ENCODE measurements around the gene MSLN.

The MSLN gene

GRCh38 chr16:769934-770333, 9.4 kb downstream of the MSLN start:
- no peaks in the 10 kb centered on the region for H3K79me2 ChIP-seq (ENCODE audit: insufficient read depth, low read depth)
- peaks cover 69% of the 10 kb centered on the region for H3K27me3 ChIP-seq (ENCODE audit: insufficient read depth, low read depth)
- no peaks in the 10 kb centered on the region for H3K36me3 ChIP-seq (ENCODE audit: insufficient read depth)
- no peak overlapping the region for H3K4me2 ChIP-seq
- H3K27ac ChIP-seq, result no peak overlapping the region
- no peaks in the 10 kb centered on the region for H3K4me1 ChIP-seq (ENCODE audit: low read depth, poor library complexity, severe bottlenecking)
- TF ChIP-seq CTCF (conservative IDR thresholded peaks at IDR 0.05; ENCODE audit: low read depth, low read length), result no peak
- no peak overlapping the region for H3K9ac ChIP-seq
- no peak overlapping the region for H2AFZ ChIP-seq (ENCODE audit: low read depth)
- no peaks in the 10 kb centered on the region for H4K20me1 ChIP-seq (ENCODE audit: insufficient read depth)
- H3K4me3 ChIP-seq (IDR thresholded peaks at IDR 0.05; ENCODE audit: insufficient read depth, low read depth, low read length), result no peak overlapping the region

- Histone ChIP-seq H3K27ac (no peak overlapping the region), H3K9ac (no peak overlapping the region), H3K79me2 (ENCODE audit: insufficient read depth, low read depth) (no peaks in the 10 kb centered on the region), H4K20me1 (ENCODE audit: insufficient read depth) (no peaks in the 10 kb centered on the region), H2AFZ (ENCODE audit: low read depth) (no peak overlapping the region), H3K36me3 (ENCODE audit: insufficient read depth) (no peaks in the 10 kb centered on the region), H3K27me3 (ENCODE audit: insufficient read depth, low read depth) (peaks cover 70% of the 10 kb centered on the region), H3K4me3 (IDR thresholded peaks at IDR 0.05; ENCODE audit: insufficient read depth, low read depth, low read length) (no peak overlapping the region), H3K4me2 (no peak overlapping the region), H3K4me1 (ENCODE audit: low read depth, poor library complexity, severe bottlenecking) (no peaks in the 10 kb centered on the region)
- no peak for TF ChIP-seq CTCF (conservative IDR thresholded peaks at IDR 0.05; ENCODE audit: low read depth, low read length)
Measured at GRCh38 chr16:770411-770810, 9.9 kb downstream of the MSLN start.

GRCh38 chr16:772959-773358, 12.4 kb downstream of the MSLN start:
- H3K4me1 ChIP-seq (ENCODE audit: low read depth, poor library complexity, severe bottlenecking), result no peaks in the 10 kb centered on the region
- no peak overlapping the region for H3K27ac ChIP-seq
- no peak overlapping the region for H3K9ac ChIP-seq
- no peaks in the 10 kb centered on the region for H4K20me1 ChIP-seq (ENCODE audit: insufficient read depth)
- no peak overlapping the region for H3K4me2 ChIP-seq
- no peaks in the 10 kb centered on the region for H3K79me2 ChIP-seq (ENCODE audit: insufficient read depth, low read depth)
- no peak overlapping the region for H3K4me3 ChIP-seq (IDR thresholded peaks at IDR 0.05; ENCODE audit: insufficient read depth, low read depth, low read length)
- H3K27me3 ChIP-seq (ENCODE audit: insufficient read depth, low read depth), result peaks cover 82% of the 10 kb centered on the region
- no peak overlapping the region for H2AFZ ChIP-seq (ENCODE audit: low read depth)
- no peak for TF ChIP-seq CTCF (conservative IDR thresholded peaks at IDR 0.05; ENCODE audit: low read depth, low read length)
- no peaks in the 10 kb centered on the region for H3K36me3 ChIP-seq (ENCODE audit: insufficient read depth)

- no peak for TF ChIP-seq CTCF (conservative IDR thresholded peaks at IDR 0.05; ENCODE audit: low read depth, low read length)
- Histone ChIP-seq H3K27ac (no peak overlapping the region), H3K36me3 (ENCODE audit: insufficient read depth) (no peaks in the 10 kb centered on the region), H3K27me3 (ENCODE audit: insufficient read depth, low read depth) (peaks cover 88% of the 10 kb centered on the region), H3K4me1 (ENCODE audit: low read depth, poor library complexity, severe bottlenecking) (no peaks in the 10 kb centered on the region), H3K9ac (no peak overlapping the region), H4K20me1 (ENCODE audit: insufficient read depth) (no peaks in the 10 kb centered on the region), H3K79me2 (ENCODE audit: insufficient read depth, low read depth) (no peaks in the 10 kb centered on the region), H3K4me2 (no peak overlapping the region), H2AFZ (ENCODE audit: low read depth) (no peak overlapping the region), H3K4me3 (IDR thresholded peaks at IDR 0.05; ENCODE audit: insufficient read depth, low read depth, low read length) (no peak overlapping the region)
Measured at GRCh38 chr16:774086-775001, 13.8 kb downstream of the MSLN start.

All from KMS-11 (cell line).